HEK293 (cell line): Measurements from ENCODE around the gene STAMBP.

Experiments used
- CTCF ChIA-PET: fragments of 350-600 bp; formaldehyde crosslinking; extraction: SDS; loops from one replicate; lab custom pipeline; 2021; ENCODE audit warnings: antibody characterized with exemption; lab: Yijun Ruan, JAX
- POLR2A ChIA-PET: fragments of 300-600 bp; formaldehyde crosslinking; extraction: SDS; loops from one replicate; lab custom pipeline; 2020; ENCODE audit warnings: antibody characterized with exemption, inconsistent platforms; lab: Yijun Ruan, JAX
- H3K27ac ChIP-seq: fragments of 200-500 bp; sonication (Bioruptor generic); 2 replicates; pipeline ENCODE4 v1.5.1; 2014; ENCODE audit warnings: low read depth, low read length, control low read depth, inconsistent platforms; ENCODE audit errors: extremely low read depth
- H3K36me3 ChIP-seq, 2 experiments: fragments of 200-500 bp in 1 of 2; sonication (Bioruptor generic) in 1 of 2; 1 replicate in 1 of 2; 2 replicates in 1 of 2; pipeline ENCODE4 v1.5.1; 2014 to 2017; ENCODE audit warnings: inconsistent platforms in 2 of 2, low read length in 2 of 2; ENCODE audit not compliant: control insufficient read depth in 2 of 2, insufficient read depth in 1 of 2
- H3K4me1 ChIP-seq: fragments of 200-500 bp; sonication (Bioruptor generic); 2 replicates; pipeline ENCODE4 v1.5.1; 2014; ENCODE audit warnings: mild to moderate bottlenecking, low read length, inconsistent platforms; ENCODE audit not compliant: control insufficient read depth, insufficient read depth
- H3K4me3 ChIP-seq: 2 replicates; pipeline ENCODE4 v1.5.1; 2011; ENCODE audit warnings: low read depth, mild to moderate bottlenecking, control low read depth, low read length, moderate library complexity
- H3K9me3 ChIP-seq: fragments of 200-500 bp; sonication (Bioruptor generic); 2 replicates; pipeline ENCODE4 v1.5.1; 2014; ENCODE audit warnings: low read depth, low read length, inconsistent platforms; ENCODE audit not compliant: control insufficient read depth, insufficient read depth
- GLIS1 ChIP-seq: fragments of 450-650 bp; formaldehyde crosslinking; IDR thresholded peaks from 2 replicates; pipeline ENCODE4 v1.5.1; 2016; ENCODE audit warnings: missing biosample characterization, missing genetic modification characterization
- INSM2 ChIP-seq: fragments of 450-650 bp; formaldehyde crosslinking; IDR thresholded peaks from 2 replicates; pipeline ENCODE4 v1.5.1; 2016; ENCODE audit warnings: missing biosample characterization, missing genetic modification characterization
- KLF17 ChIP-seq: fragments of 450-650 bp; formaldehyde crosslinking; IDR thresholded peaks from 2 replicates; pipeline ENCODE4 v1.5.1; 2016; ENCODE audit warnings: missing biosample characterization, missing genetic modification characterization
- ZBTB17 ChIP-seq: fragments of 450-650 bp; formaldehyde crosslinking; IDR thresholded peaks from 2 replicates; pipeline ENCODE4 v1.5.1; 2016; ENCODE audit warnings: missing biosample characterization, missing genetic modification characterization
- ZBTB6 ChIP-seq: fragments of 450-650 bp; formaldehyde crosslinking; IDR thresholded peaks from 2 replicates; pipeline ENCODE4 v1.5.1; 2017; ENCODE audit warnings: missing biosample characterization, missing genetic modification characterization
- ZFP3 ChIP-seq: fragments of 450-650 bp; formaldehyde crosslinking; IDR thresholded peaks from 2 replicates; pipeline ENCODE4 v1.5.1; 2016; ENCODE audit warnings: low read depth, missing biosample characterization, missing genetic modification characterization
- ZNF112 ChIP-seq: fragments of 450-650 bp; formaldehyde crosslinking; IDR thresholded peaks from 2 replicates; pipeline ENCODE4 v1.5.0; 2017; ENCODE audit warnings: missing biosample characterization, missing genetic modification characterization
- ZNF148 ChIP-seq: fragments of 450-650 bp; formaldehyde crosslinking; IDR thresholded peaks from 2 replicates; pipeline ENCODE4 v1.5.0; 2017; ENCODE audit warnings: missing biosample characterization, missing genetic modification characterization, borderline replicate concordance
- ZNF16 ChIP-seq: fragments of 450-650 bp; formaldehyde crosslinking; IDR thresholded peaks from 2 replicates; pipeline ENCODE4 v1.5.1; 2016; ENCODE audit warnings: low read depth, missing biosample characterization, missing genetic modification characterization
- ZNF169 ChIP-seq: fragments of 450-650 bp; formaldehyde crosslinking; IDR thresholded peaks from 2 replicates; pipeline ENCODE4 v1.5.1; 2016; ENCODE audit warnings: missing biosample characterization, missing genetic modification characterization
- ZNF302 ChIP-seq: fragments of 450-650 bp; formaldehyde crosslinking; IDR thresholded peaks from 2 replicates; pipeline ENCODE4 v1.5.1; 2016; ENCODE audit warnings: missing biosample characterization, missing genetic modification characterization, low read depth
- ZNF311 ChIP-seq: fragments of 450-650 bp; formaldehyde crosslinking; IDR thresholded peaks from 2 replicates; pipeline ENCODE4 v1.5.1; 2017; ENCODE audit warnings: missing biosample characterization, missing genetic modification characterization, borderline replicate concordance
- ZNF324 ChIP-seq: fragments of 450-650 bp; formaldehyde crosslinking; IDR thresholded peaks from 2 replicates; pipeline ENCODE4 v1.5.1; 2016; ENCODE audit warnings: missing biosample characterization, missing genetic modification characterization
- ZNF341 ChIP-seq: fragments of 450-650 bp; formaldehyde crosslinking; IDR thresholded peaks from 2 replicates; pipeline ENCODE4; 2016; ENCODE audit warnings: low read depth, missing biosample characterization, missing genetic modification characterization
- ZNF394 ChIP-seq: fragments of 450-650 bp; formaldehyde crosslinking; IDR thresholded peaks from 2 replicates; pipeline ENCODE4 v1.5.1; 2016; ENCODE audit warnings: missing biosample characterization, missing genetic modification characterization, mild to moderate bottlenecking, moderate library complexity, borderline replicate concordance
- ZNF513 ChIP-seq: fragments of 450-650 bp; IDR thresholded peaks from 2 replicates; pipeline ENCODE4 v1.5.1; 2018; ENCODE audit warnings: missing biosample characterization, missing genetic modification characterization
- ZNF549 ChIP-seq: fragments of 450-650 bp; IDR thresholded peaks from 2 replicates; pipeline ENCODE4 v1.5.1; 2018; ENCODE audit warnings: missing biosample characterization, missing genetic modification characterization, mild to moderate bottlenecking, inconsistent platforms, moderate library complexity
- ZNF561 ChIP-seq: fragments of 450-650 bp; IDR thresholded peaks from 2 replicates; pipeline ENCODE4 v1.5.1; 2018; ENCODE audit warnings: missing biosample characterization, missing genetic modification characterization, borderline replicate concordance
- ZNF580 ChIP-seq: fragments of 450-650 bp; formaldehyde crosslinking; IDR thresholded peaks from 2 replicates; pipeline ENCODE4 v1.5.1; 2016; ENCODE audit warnings: missing biosample characterization, missing genetic modification characterization
- ZNF629 ChIP-seq: fragments of 450-650 bp; formaldehyde crosslinking; IDR thresholded peaks from 2 replicates; pipeline ENCODE4 v1.5.1; 2017; ENCODE audit warnings: missing biosample characterization, missing genetic modification characterization
- ZNF645 ChIP-seq: fragments of 450-650 bp; formaldehyde crosslinking; IDR thresholded peaks from 2 replicates; pipeline ENCODE4; 2016; ENCODE audit warnings: missing biosample characterization, missing genetic modification characterization
- ZNF76 ChIP-seq: fragments of 450-650 bp; formaldehyde crosslinking; IDR thresholded peaks from 2 replicates; pipeline ENCODE4; 2016; ENCODE audit warnings: low read depth, missing biosample characterization, missing genetic modification characterization, borderline replicate concordance
- ZNF792 ChIP-seq: fragments of 450-650 bp; formaldehyde crosslinking; IDR thresholded peaks from 2 replicates; pipeline ENCODE4 v1.5.1; 2016; ENCODE audit warnings: missing biosample characterization, missing genetic modification characterization
- ZSCAN16 ChIP-seq: fragments of 450-650 bp; formaldehyde crosslinking; IDR thresholded peaks from 2 replicates; pipeline ENCODE4 v1.5.1; 2016; ENCODE audit warnings: missing biosample characterization, missing genetic modification characterization
- ZXDB ChIP-seq: fragments of 450-650 bp; formaldehyde crosslinking; IDR thresholded peaks from 2 replicates; pipeline ENCODE4 v1.5.1; 2016; ENCODE audit warnings: missing biosample characterization, missing genetic modification characterization

Gene STAMBP

GRCh38 chr2:73828818-73829570 lies at the start of gene STAMBP:
Gene STAMBP (plus strand): TSS chr2:73828961. CDS start chr2:73830857, 1,896 bp downstream.
- Histone ChIP-seq H3K36me3 (peaks cover 18 to 33% of the 10 kb centered on the region in 2 experiments), H3K27ac (peak within 1 kb of the TSS; percentile 80), H3K4me3 (peak within 1 kb of the TSS; percentile 91), H3K4me1 (0 out of 2 replicates have a peak, but pooled peaks cover 4% of the 10 kb centered on the region), H3K9me3 (no peaks in the 10 kb centered on the region)
- CTCF ChIA-PET = interaction anchor here (0.6 to 7.7 kb wide), 10 partner anchors 11 to 785 kb away, joined by 3 to 155 read pairs (median 3); partner anchors contain the start of gene BOLA3
- POLR2A ChIA-PET = interaction anchor here (0.6 to 1.9 kb wide), 14 partner anchors 10 to 562 kb away, joined by 3 to 11 read pairs (median 5); partner anchors contain the start of genes MOB1A, MTHFD2 and TPRKB
- TF ChIP-seq ZNF324 (tag by site-specific recombination) = no peak
- no peak for TF ChIP-seq ZNF311
- TF ChIP-seq ZNF629 (tag by site-specific recombination) = peak; percentile 61; the same call in 1 of the 2 replicates
- TF ChIP-seq ZNF76 (tag by site-specific recombination) = peak; percentile 49; the same call in 1 of the 2 replicates
- TF ChIP-seq ZNF645 (tag by site-specific recombination) = no peak
- TF ChIP-seq ZBTB6 (tag by site-specific recombination) = no peak
- TF ChIP-seq ZNF580 (tag by site-specific recombination) = no peak
- TF ChIP-seq ZXDB (tag by site-specific recombination) = 0 out of 2 replicates have a peak, but pooled peaks have one; percentile 46
- TF ChIP-seq ZNF112 (tag by site-specific recombination) = no peak
- TF ChIP-seq ZSCAN16 = no peak
- no peak for TF ChIP-seq ZNF394 (tag by site-specific recombination)
- TF ChIP-seq ZNF169 (tag by site-specific recombination) = no peak
- TF ChIP-seq ZNF513 (tag by site-specific recombination) = no peak
- peak; percentile 78 for TF ChIP-seq ZBTB17 (tag by site-specific recombination)
- TF ChIP-seq INSM2 (tag by site-specific recombination) = no peak
- no peak for TF ChIP-seq ZNF792 (tag by site-specific recombination)
- no peak; the same call in 1 of the 2 replicates for TF ChIP-seq ZNF561 (tag by site-specific recombination)
- no peak for TF ChIP-seq ZNF341
- TF ChIP-seq ZNF16 (tag by site-specific recombination) = no peak
- TF ChIP-seq GLIS1 (tag by site-specific recombination) = no peak
- TF ChIP-seq ZNF302 (tag by site-specific recombination) = no peak
- TF ChIP-seq ZNF148 (tag by site-specific recombination) = no peak
- TF ChIP-seq KLF17 (tag by site-specific recombination) = peak; percentile 52; the same call in 1 of the 2 replicates
- no peak for TF ChIP-seq ZFP3 (tag by site-specific recombination)
- no peak for TF ChIP-seq ZNF549 (tag by site-specific recombination)
